GM20000 (cell line): ENCODE data around the gene GBGT1.

Experiments
- DNase-seq: peaks from one replicate; pipeline ENCODE4 v3.0.0; 2012; ENCODE audit warnings: low spot score
- TF ChIP-seq, protein P1 (sequence below): IDR thresholded peaks from 2 replicates; pipeline ENCODE4 v1.5.1; 2012; ENCODE audit warnings: mild to moderate bottlenecking, control low read depth; ENCODE audit errors: extremely low read depth, missing control alignments

GBGT1 gene

DNA sequence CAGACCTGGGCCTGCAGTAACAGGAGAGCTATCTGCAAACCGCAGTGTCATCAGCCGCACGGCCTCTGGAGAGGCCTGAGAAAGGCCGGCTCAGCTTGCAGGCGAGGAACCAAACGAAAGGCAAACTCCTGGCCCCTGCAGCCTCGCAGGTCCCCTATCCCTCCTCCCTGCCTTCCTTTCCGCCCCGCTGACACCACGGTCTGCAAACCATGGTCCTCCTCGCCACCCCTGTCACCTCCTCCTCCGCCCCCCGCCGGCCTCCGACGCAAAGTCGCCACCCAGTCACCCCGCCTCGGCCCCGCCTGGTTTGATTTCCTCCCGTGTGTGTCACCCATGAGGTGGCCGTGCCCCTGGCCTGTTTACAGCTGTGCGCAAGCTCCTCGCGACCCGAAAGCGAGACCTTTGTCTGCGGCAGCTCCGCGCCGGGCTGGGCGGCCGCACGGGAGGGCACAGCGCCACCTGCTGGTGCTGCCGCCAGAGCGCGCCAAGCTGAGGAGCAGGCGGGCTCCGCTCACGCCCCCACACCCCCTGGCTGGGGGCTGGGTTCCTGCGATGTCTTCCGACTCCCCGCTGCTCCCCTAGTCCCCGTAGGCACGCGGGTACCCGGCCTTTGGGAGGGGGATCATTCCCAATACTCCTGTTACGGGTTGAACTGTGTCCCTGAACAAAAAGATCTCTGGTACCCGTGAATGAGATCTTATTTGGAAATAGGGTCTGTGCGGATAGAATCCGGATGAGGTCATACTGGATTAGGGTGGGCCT is 19.4 kb downstream of the GBGT1 start:
- peak; percentile 96 for DNase-seq
- TF ChIP-seq, protein P1, sequence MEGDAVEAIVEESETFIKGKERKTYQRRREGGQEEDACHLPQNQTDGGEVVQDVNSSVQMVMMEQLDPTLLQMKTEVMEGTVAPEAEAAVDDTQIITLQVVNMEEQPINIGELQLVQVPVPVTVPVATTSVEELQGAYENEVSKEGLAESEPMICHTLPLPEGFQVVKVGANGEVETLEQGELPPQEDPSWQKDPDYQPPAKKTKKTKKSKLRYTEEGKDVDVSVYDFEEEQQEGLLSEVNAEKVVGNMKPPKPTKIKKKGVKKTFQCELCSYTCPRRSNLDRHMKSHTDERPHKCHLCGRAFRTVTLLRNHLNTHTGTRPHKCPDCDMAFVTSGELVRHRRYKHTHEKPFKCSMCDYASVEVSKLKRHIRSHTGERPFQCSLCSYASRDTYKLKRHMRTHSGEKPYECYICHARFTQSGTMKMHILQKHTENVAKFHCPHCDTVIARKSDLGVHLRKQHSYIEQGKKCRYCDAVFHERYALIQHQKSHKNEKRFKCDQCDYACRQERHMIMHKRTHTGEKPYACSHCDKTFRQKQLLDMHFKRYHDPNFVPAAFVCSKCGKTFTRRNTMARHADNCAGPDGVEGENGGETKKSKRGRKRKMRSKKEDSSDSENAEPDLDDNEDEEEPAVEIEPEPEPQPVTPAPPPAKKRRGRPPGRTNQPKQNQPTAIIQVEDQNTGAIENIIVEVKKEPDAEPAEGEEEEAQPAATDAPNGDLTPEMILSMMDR = peak; percentile 97

DNA sequence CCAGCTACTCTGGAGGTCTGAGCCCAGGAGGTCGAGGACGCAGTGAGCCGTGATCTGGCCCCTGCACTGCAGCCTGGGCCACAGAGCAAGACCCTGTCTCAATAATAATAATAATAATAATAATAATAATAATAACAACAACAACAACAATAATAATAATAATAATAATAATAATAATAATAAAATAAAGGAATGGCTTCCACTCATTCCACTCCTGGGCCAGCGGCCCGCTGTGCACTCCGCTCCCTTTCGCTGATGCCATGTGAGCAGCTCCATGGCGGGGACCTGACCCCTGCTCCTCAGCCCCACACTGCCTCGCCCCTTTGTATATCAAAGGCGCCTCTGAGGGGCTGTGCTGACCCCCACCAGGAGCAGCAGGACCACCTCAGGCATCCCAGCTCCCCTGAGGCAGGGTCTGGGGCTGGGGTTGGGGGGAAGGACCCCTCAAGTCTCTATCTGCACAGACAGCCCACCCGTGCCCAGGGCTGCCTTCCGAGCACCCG is 20.0 kb downstream of the GBGT1 start:
- no peak for DNase-seq
- TF ChIP-seq, protein P1 = no peak

DNA sequence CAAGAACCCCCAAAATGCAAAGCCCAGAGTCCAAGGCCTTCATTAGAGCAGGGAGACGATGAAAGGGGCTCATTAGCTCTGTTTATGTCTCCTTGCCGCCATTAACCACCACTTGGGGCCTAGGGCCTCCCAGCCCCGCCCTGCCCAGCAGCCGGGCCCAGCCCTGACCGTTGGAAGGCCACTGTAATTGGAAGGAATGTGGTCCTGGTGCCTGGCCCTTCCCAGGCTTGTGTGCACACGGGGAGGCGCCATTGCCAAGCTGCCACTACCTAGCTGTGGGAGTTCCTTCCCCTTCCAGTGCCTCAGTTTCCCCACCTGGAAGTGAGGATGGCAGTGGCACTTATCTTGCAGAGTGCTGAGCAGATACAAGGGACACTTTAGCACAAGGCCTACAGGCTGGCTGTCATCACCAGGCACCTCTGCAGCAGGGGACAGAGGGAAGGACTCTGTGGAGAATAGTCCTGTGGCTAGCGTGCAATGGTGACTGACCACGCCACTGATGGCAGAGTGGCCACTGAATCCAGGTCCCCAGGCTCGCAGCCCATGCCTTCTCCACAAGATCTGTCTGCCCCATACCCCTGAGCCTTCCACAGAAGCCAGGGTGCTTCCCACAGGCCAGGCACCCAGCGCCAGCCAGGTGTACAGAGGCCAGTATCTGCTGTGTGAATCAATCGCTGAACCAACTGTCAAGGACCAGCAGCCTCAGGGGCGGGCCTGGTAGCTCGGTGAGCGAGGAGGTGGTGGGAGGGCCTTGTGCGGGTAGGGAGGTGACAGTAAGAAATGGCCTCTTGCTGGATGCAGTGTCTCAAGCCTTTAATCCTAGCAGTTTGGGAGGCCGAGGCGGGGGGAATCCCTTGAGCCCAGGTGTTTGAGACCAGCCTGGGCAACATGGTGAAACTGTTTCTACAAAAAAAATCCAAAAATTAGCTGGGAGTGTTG is 20.8 kb downstream of the GBGT1 start:
- TF ChIP-seq, protein P1 = no peak
- DNase-seq = no peak

DNA sequence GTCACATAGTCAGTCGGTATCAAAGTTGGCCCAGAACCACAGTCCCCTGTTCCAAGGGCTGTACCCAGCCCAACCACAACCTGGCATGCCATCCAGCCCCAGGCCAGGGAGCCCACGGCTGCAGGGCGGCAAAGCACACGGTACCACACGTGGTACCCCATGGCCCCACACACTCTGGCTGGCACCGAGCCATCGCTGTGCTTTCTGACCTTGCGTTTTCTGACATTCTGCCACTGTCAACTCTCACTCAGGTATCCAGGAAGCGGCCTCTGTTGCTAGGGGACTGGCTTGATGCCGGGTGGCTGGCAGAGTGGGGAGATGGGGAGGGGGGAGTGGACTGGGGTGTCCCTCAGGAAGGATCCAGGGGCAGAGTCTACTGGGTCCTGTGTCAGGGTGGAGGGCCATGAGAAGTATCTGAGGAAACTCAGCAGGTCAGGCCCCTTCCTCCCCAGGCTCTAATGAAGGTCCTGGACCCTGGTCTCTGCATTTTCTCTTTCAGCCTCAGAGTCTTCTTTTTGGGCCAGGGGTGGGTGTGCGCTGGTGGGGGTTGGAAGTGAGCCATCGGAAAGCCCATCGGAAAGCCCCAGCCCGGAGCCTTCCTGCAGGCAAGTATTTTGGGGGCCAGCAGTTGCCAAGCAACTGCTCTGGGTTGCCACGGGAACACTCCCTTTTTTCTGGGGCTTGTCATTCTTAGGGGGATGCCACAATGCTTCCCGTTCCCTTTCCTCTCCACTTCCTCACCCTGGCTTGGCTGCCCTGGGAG is 21.7 kb downstream of the GBGT1 start:
- TF ChIP-seq, protein P1 = no peak
- peak; percentile 63 for DNase-seq

DNA sequence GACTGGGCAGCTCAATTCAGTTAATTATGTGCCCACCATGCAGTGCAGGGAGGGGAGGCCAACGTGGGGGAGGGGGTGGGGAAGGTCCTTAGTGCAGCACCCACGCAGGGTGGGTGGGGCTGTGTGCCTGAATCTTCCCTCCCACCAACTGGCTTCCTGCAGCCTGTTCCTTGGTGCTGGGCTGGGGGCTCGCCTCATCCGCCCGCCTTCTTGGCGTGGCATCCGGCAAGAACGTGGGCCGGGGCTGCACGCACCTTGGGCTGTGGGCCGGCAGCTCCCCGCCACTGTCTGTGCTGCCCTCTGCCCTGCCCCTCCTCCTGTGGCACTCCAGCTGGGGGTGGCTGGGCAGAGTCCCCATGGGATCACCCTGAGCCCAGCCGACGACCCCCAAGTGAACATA is 23.1 kb downstream of the GBGT1 start:
- TF ChIP-seq, protein P1 = no peak
- no peak for DNase-seq

DNA sequence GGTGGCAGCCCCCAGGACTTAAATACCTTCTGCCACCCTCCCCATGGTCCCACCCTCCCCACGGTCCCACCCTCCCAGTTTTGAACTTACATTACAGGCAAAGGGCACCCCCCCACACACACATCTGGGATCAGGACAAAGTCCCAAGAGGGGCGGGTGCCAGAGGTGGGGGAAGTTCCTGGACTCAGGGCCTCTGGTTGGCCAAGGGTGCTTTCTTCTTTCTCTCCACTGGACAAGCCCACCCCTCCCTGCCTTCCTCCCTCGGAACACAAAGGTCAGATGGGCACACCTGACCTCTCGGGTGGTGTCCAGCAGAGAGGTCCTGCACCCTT is 23.6 kb downstream of the GBGT1 start:
- no peak for DNase-seq
- TF ChIP-seq, protein P1 = no peak
